Spleen (tissue), 11 donors: ENCODE data around the gene COL4A2. TPM values are rescaled to one million over a fixed set of nuclear protein-coding genes. Genes with fewer than 3 reads are reported as not detected.
A peak's percentile ranks its signal among the peaks of the same experiment; 100 is the strongest.

Source experiments
- DNase-seq: peaks from one replicate; pipeline ENCODE4 v3.0.0-alpha.2; 2020
- H3K27ac ChIP-seq, 8 donors: fragments of 200-600 bp; sonication (generic) in 7 of 8; 1 replicate in 4 of 8; 2 replicates in 4 of 8; pipeline versions ENCODE4 v1.5.0 to v1.8.0; 2016 to 2021; ENCODE audit warnings: inconsistent platforms in 4 of 8, mild to moderate bottlenecking in 4 of 8, moderate library complexity in 1 of 8
- H3K27me3 ChIP-seq, 7 donors: fragments of 200-600 bp; sonication (generic) in 6 of 7; replicated peaks in 1 of 7; 1 replicate in 4 of 7; 2 replicates in 3 of 7; pipeline versions ENCODE4 v1.5.0 to v1.8.0; 2016 to 2021; ENCODE audit warnings: inconsistent platforms in 3 of 7, mild to moderate bottlenecking in 1 of 7
- H3K36me3 ChIP-seq, 6 donors: fragments of 200-600 bp; sonication (generic) in 5 of 6; 1 replicate in 4 of 6; 2 replicates in 2 of 6; pipeline versions ENCODE4 v1.5.0 to v1.8.0; 2016 to 2021; ENCODE audit warnings: inconsistent platforms in 2 of 6
- H3K4me1 ChIP-seq, 6 donors: fragments of 200-600 bp; sonication (generic) in 5 of 6; 1 replicate in 3 of 6; 2 replicates in 3 of 6; pipeline versions ENCODE4 v1.5.0 to v1.8.0; 2016 to 2021; ENCODE audit warnings: inconsistent platforms in 3 of 6
- H3K4me3 ChIP-seq, 8 donors: fragments of 200-600 bp; sonication (generic) in 7 of 8; 1 replicate in 4 of 8; 2 replicates in 4 of 8; pipeline versions ENCODE4 v1.5.0 to v1.8.0; 2016 to 2021; ENCODE audit warnings: inconsistent platforms in 4 of 8, mild to moderate bottlenecking in 4 of 8, moderate library complexity in 2 of 8
- H3K9me3 ChIP-seq, 8 donors: fragments of 200-600 bp; sonication (generic) in 7 of 8; 1 replicate in 4 of 8; 2 replicates in 4 of 8; pipeline versions ENCODE4 v1.5.0 to v1.8.0; 2016 to 2021; ENCODE audit warnings: inconsistent platforms in 4 of 8
- POLR2A ChIP-seq, 3 donors: fragments of 450-650 bp; IDR thresholded peaks; one replicate each; pipeline ENCODE4 v1.5.1; 2017; ENCODE audit warnings: antibody characterized with exemption in 3 of 3, mild to moderate bottlenecking in 1 of 3
- POLR2AphosphoS5 ChIP-seq, 3 donors: sonication (generic); formaldehyde crosslinking; IDR thresholded peaks; one replicate each; pipeline ENCODE4 v1.5.1; 2017; ENCODE audit warnings: antibody characterized with exemption in 3 of 3
- WGBS, 5 donors: extraction: QIAGEN DNeasy Blood & Tissue Kit in 3 of 5; methylation state at CpG; one replicate each; pipeline versions ENCODE4 v1.1.5 to v1.1.7; 2013 to 2018; 5-methylcytosine and 5-hydroxymethylcytosine counted together
- intact Hi-C: fragments of 100-400 bp; cut with DNase I; formaldehyde crosslinking; loops from one replicate; pipeline ENCODE4 v1.15.0; 2023; ENCODE audit warnings: low total_unique reads
- polyA plus RNA-seq, 3 donors: library from polyadenylated mRNA; stranded (reverse); fragments of 200-250 nt; gene quantifications; one replicate each; pipeline ENCODE4 v1.2.1, GENCODE V29; 2013
- total RNA-seq, 7 donors: library from RNA; depleted of rRNA in 3 of 7; stranded (reverse); fragments of >200 nt in 3 of 7; fragmentation: NEBNext Ultra II Directional in 4 of 7; extraction: Animal tissue kit (Norgen Biotek cat#: 25700) in 4 of 7; gene quantifications; one replicate each; pipeline versions ENCODE4 v1.1.0 to v1.2.1, GENCODE V29; 2016 to 2021
- TF ChIP-seq, protein P1 (sequence below), 11 experiments: fragments of 200-600 bp in 7 of 11; fragments of 450-650 bp in 4 of 11; sonication (generic) in 4 of 11; IDR thresholded peaks in 8 of 11; conservative IDR thresholded peaks in 3 of 11; 1 replicate in 7 of 11; 2 replicates in 4 of 11; pipeline versions ENCODE4 v1.4.0 to v1.8.0; 2016 to 2021; ENCODE audit warnings: antibody characterized with exemption in 11 of 11, inconsistent platforms in 4 of 11, mild to moderate bottlenecking in 1 of 11
- donor health status: healthy with polysubstance abuse.
- donor health status: DM: no; HTN: no; CAD: no; lungs with moderate emphysema.
- donor health status: DM: no; HTN: no; CAD: no.
- donor health status: Bipolar disorder and iron deficiency.
- donor health status: healthy.
- donor health status: DM: no; HTN: no; CAD: no.
- donor health status: DM: yes; HTN: yes; CAD: no.

COL4A2 gene
- total and polyA plus RNA-seq, 10 donors, result 52.6 to 712 (median 337) TPM

DNA sequence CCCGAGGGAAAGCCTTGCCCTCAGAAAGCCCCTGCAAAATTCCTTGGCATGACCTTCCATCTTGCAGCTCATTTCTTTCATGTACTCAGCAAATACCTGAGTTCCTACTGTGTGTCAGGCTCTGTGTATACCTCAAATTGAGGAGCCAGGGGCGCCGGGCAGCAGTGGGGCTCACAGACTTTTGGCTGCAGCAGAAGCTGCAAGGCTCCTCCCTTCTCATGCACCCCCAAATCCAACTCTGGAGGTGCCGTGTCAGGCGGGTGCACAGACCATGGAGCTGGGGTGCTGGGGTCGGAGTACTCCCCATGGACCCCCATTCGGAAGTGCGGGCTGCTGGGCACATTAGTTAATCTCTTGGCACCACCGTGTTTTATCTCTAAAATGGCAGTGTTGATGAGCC is 72.3 kb downstream of the COL4A2 start:
- intact Hi-C loops, result no loop called here
- TF ChIP-seq POLR2A (IDR thresholded peaks at IDR 0.05) (no peak), POLR2AphosphoS5 (IDR thresholded peaks at IDR 0.05) (no peak)
- TF ChIP-seq, protein P1, sequence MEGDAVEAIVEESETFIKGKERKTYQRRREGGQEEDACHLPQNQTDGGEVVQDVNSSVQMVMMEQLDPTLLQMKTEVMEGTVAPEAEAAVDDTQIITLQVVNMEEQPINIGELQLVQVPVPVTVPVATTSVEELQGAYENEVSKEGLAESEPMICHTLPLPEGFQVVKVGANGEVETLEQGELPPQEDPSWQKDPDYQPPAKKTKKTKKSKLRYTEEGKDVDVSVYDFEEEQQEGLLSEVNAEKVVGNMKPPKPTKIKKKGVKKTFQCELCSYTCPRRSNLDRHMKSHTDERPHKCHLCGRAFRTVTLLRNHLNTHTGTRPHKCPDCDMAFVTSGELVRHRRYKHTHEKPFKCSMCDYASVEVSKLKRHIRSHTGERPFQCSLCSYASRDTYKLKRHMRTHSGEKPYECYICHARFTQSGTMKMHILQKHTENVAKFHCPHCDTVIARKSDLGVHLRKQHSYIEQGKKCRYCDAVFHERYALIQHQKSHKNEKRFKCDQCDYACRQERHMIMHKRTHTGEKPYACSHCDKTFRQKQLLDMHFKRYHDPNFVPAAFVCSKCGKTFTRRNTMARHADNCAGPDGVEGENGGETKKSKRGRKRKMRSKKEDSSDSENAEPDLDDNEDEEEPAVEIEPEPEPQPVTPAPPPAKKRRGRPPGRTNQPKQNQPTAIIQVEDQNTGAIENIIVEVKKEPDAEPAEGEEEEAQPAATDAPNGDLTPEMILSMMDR (IDR thresholded peaks at IDR 0.05 in 8 of 11, conservative IDR thresholded peaks at IDR 0.05 in 3 of 11), result no peak
- H3K27ac ChIP-seq, result no peak overlapping the region

DNA sequence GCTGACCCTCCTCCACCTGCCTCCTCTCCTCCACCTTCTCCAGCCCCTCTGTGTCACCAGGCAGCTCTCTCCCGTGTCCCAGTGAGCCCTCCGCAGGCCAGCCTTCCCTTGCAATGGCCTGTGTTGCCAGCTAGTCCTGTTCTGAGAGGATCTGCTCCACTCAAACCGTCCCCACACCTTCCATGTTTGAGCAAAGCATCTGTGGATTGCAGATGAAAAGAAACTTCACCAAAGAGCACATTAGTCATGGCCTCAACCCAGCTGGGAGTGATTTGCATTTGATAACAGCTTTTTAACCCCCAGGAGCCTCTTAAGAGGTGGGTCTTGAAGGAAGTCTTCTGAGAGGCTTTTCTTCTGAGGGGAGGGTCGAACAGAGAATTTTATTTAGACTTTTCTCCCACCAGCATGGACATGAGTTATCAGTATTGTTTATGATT is 72.8 kb downstream of the COL4A2 start:
- WGBS, 5 donors, result 57 to 66% (median 61%) methylated on average over 4 of the region's 4 CpGs
- H3K4me1 ChIP-seq, result peaks cover 0 to 17% (median 0%) of the 10 kb centered on the region in 6 donors
- no peak overlapping the region for H3K4me3 ChIP-seq
- DNase-seq, result no peak
- no peak overlapping the region for H3K27ac ChIP-seq
- no peaks in the 10 kb centered on the region for H3K9me3 ChIP-seq
- intact Hi-C loops, result no loop called here
- no peaks in the 10 kb centered on the region for H3K36me3 ChIP-seq
- TF ChIP-seq POLR2A (IDR thresholded peaks at IDR 0.05) (no peak), POLR2AphosphoS5 (IDR thresholded peaks at IDR 0.05) (no peak)
- TF ChIP-seq, protein P1 (IDR thresholded peaks at IDR 0.05 in 8 of 11, conservative IDR thresholded peaks at IDR 0.05 in 3 of 11), result no peak
- peaks cover 0 to 15% (median 0%) of the 10 kb centered on the region in 7 donors for H3K27me3 ChIP-seq

More for the DNA sequence above, 72.3 kb downstream of the COL4A2 start:
- Histone ChIP-seq H3K9me3 (no peaks in the 10 kb centered on the region), H3K27me3 (peaks cover 0 to 18% (median 0%) of the 10 kb centered on the region in 7 donors), H3K36me3 (no peaks in the 10 kb centered on the region), H3K4me1 (peaks cover 0 to 17% (median 0%) of the 10 kb centered on the region in 6 donors), H3K4me3 (no peak overlapping the region)
- 88 to 97% (median 91%) methylated on average over 9 of the region's 9 CpGs for WGBS, 5 donors
- DNase-seq, result no peak

- Histone ChIP-seq H3K4me3 (no peak overlapping the region), H3K27me3 (peaks cover 0 to 10% (median 0%) of the 10 kb centered on the region in 7 donors), H3K27ac (peak overlapping the region in 2 of 8 donors; percentile 20 to 42), H3K4me1 (peaks cover 0 to 17% (median 0%) of the 10 kb centered on the region in 6 donors), H3K9me3 (no peaks in the 10 kb centered on the region), H3K36me3 (no peaks in the 10 kb centered on the region)
- WGBS, 5 donors, result 70 to 77% (median 73%) methylated on average over 14 of the region's 14 CpGs
- no peak for TF ChIP-seq POLR2A (IDR thresholded peaks at IDR 0.05)
- TF ChIP-seq, protein P1 (IDR thresholded peaks at IDR 0.05 in 8 of 11, conservative IDR thresholded peaks at IDR 0.05 in 3 of 11), result no peak
- TF ChIP-seq POLR2AphosphoS5 (IDR thresholded peaks at IDR 0.05), result no peak
- intact Hi-C loops, result no loop called here
- no peak for DNase-seq
Observed at GRCh38 chr13:110380359-110381028, 73.4 kb downstream of the COL4A2 start.

- 82 to 91% (median 88%) methylated on average over 12 of the region's 12 CpGs for WGBS, 5 donors
- H3K36me3 ChIP-seq, result no peaks in the 10 kb centered on the region
- intact Hi-C loops, result no loop called here
- peak overlapping the region in 1 of 8 donors; percentile 42 for H3K27ac ChIP-seq
- no peaks in the 10 kb centered on the region for H3K9me3 ChIP-seq
- DNase-seq, result no peak
- no peak for TF ChIP-seq POLR2AphosphoS5 (IDR thresholded peaks at IDR 0.05)
- TF ChIP-seq, protein P1 (IDR thresholded peaks at IDR 0.05 in 8 of 11, conservative IDR thresholded peaks at IDR 0.05 in 3 of 11), result no peak
- TF ChIP-seq POLR2A (IDR thresholded peaks at IDR 0.05), result no peak
- H3K4me1 ChIP-seq, result peaks cover 0 to 14% (median 0%) of the 10 kb centered on the region in 6 donors
- no peak overlapping the region for H3K4me3 ChIP-seq
- peaks cover 0 to 7% (median 0%) of the 10 kb centered on the region in 7 donors for H3K27me3 ChIP-seq
Observed at GRCh38 chr13:110381029-110381360, 73.9 kb downstream of the COL4A2 start.
